GM21447 (cell line): ENCODE results near the gene VPS26A.

Experiments used
- ATAC-seq: cut with Tn5 transposase; IDR thresholded peaks from one replicate; pipeline ENCODE4 v1.9.1; 2021; ENCODE audit not compliant: unreplicated experiment

The VPS26A gene

DNA sequence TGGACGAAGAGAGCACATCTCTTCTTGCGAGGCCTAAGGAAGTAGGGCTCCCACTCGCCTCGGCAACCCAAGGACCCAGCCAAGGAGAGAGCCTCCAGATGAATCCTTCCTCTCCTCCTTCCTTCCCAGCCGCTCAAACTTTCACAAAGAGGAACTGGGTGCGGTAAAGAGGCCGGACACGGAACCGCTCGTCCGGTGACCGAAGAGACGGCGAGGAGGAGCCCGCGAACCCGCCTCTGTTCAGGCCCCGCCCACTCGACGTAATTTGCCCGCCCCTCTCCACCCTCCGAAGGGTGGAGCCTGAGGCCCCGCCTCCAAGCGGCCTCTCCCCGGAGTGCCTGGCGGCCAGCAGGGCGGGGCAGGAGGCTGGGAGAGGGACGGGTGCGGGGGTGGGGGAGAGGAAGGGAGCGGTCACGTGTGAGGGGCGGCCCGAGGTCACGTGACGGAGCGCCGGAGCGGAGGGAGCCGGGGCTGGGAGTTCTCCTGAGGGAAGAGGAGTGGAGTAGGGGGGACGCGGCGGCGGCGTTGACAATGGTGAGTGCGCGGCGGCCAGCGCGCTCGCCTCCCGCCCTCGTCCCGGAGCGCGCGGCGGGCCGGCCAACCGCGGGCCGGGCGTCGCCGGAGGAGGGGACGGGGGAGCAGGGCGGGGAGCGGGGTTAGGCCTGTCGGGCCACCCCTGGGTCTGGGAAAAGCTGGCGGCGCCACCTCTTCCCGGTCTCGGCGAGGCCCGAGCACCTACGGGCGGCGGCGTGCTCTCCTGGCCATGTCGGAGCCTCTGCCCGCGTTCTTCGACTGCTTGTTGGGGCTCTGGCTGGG, at the start of gene VPS26A:
VPS26A (plus strand) TSS at position 432 of the 816 bp plus-strand sequence; CDS start at position 532, 100 bp downstream.
- peak; percentile 75 for ATAC-seq

DNA sequence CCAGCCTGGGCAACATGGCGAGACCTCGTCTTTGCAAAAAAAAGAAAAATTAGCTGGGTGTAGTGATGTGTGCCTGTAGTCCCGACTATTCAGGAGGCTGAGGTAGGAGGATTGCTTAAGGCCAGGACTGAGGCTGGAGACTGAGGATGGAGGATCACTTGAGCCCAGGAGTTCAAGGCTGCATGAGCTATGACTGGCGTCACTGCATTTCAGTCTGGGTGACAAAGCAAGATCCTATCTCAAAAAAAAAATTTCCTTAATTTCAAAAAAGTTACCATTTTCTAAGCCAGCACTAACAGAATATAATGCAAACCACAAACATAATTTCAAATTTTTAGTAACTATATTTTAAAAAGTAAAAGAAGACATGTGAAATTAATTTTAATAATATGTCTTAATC, 49.4 kb upstream of the VPS26A start:
- ATAC-seq, result no peak

DNA sequence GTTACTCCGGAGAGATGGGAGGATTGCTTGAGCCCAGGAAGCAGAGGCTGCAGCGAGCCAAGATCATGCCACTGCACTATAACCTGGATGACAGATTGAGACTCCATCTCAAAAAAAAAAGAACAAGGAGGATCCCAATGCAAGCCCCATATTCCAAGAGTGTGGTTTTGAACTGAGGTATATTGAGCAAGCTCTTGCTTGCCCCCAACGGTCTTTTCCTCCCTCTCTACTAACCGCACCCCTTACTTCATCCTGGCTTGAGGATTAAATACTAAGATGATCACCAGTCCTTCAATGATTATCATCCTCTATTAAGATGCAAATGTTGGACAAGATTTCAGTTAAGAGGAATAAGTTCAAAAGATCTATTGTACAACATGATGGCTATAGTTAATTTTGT, 48.5 kb upstream of the VPS26A start:
- no peak for ATAC-seq

DNA sequence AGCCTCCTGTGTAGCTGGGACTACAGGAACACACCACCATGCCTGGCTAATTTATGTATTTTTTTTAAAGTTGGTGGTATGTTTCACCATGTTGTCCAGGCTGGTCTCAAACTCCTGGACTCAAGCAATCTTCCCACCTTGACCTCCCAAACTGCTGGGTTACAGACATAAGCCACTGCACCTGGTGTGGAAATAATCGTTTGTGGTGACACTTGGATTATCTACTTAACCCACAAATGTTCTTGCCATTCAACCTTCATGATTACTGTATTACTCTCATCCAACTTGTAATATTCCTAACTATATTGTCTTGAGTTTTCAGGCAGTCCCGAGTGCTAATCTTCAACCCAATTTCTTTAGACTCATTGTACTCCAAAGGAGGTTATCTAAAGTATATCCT, 45.7 kb upstream of the VPS26A start:
- ATAC-seq, result no peak

DNA sequence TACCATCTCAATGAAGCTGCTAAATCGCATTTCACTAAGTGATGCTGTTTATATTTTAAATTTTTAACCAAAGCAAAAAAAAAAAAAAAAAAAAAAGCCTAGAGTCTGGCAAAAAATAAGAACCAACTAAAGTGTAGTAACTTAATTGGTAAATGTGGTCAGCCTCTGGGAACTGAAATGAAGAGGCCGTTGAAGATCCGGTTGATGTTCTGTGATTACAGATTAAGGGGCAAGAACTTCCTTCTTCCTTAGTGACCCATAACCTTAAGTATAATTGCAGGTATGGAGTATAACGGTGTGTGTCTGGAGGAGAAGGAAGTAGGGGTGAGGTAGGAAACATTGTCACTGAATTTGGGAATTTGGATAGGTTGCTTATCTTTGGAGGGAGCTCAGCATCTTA, 43.8 kb upstream of the VPS26A start:
- ATAC-seq, result no peak

DNA sequence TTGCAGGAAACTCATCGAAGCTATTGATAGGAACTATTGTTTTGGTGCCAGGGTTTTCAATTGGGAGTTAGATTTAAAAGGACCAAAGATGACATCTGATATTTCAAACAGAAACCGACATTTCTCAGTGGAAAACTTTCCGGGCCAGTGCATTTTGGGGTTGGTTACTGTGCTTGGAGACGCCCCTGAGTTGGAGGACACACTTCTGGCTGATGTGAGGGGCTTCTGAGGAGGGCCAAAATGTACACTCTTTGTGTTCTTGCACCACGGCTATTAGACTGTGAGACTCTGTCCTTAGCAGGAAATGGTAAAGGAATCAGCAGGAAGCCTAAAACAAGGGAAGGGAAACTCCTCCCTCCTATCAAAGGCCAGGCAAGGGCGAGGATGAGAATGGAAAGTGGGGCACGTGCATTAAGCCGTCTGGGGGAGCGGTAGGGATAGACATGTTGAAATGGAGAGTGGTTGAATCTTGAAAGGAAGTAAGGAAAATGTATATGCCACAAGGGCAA, 37.9 kb upstream of the VPS26A start:
- no peak for ATAC-seq

DNA sequence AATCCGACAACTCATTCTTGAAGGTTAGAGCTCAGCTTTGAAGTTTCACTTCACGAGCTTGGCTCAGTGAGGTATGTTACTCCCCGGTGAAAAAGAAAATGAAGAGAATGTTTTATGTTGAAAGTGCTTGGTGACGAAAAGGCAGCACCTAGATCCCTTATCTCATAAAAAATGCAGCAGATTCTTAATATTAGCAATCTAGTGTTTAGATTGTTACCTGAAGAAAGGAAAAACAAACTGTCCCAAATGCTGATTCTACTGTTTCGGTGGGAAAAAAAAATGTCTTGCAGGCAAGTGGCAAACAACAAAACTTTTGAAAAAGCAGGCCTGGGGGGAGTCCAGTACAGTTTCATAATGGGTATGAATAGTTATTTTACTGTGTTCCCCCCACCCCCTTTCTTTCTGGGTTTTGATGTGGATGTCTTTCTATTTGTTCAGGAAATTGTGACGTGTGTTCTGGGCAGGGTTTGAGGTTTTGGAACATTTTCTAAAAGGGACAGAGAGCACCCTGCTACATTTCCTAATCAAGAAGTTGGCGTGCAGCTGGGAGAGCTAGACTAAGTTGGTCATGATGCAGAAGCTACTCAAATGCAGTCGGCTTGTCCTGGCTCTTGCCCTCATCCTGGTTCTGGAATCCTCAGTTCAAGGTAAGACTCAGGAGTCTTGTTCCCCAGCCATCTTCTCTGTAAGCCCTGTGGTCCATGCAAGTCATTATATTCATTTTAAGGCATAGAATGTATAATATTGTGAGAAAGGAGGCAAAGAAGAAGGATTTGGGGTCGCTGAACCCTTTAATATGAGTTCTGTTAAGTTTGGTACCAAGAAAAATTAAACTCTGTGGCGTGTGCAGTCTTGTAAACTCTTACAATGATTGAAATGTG, 36.1 kb upstream of the VPS26A start, which contains the start of gene SRGN:
SRGN (plus strand) TSS at position 514 of the 881 bp plus-strand sequence; CDS start at position 569, 55 bp downstream.
- peak; percentile 67 for ATAC-seq

DNA sequence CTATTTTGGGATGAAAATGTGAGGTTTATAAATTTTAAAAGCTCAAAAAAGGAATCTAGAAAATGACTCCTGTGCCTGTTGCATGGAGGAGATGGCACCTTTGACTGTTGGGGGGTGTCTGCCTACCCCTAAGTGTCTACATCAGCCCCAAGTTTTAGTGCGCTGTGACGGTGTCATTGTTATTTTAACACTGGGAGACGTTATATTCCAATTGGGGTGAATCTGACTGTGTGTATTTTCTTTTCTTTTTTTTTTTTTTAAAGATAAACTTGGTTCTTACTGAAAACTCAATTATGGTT, 35.6 kb upstream of the VPS26A start:
- ATAC-seq, result no peak

DNA sequence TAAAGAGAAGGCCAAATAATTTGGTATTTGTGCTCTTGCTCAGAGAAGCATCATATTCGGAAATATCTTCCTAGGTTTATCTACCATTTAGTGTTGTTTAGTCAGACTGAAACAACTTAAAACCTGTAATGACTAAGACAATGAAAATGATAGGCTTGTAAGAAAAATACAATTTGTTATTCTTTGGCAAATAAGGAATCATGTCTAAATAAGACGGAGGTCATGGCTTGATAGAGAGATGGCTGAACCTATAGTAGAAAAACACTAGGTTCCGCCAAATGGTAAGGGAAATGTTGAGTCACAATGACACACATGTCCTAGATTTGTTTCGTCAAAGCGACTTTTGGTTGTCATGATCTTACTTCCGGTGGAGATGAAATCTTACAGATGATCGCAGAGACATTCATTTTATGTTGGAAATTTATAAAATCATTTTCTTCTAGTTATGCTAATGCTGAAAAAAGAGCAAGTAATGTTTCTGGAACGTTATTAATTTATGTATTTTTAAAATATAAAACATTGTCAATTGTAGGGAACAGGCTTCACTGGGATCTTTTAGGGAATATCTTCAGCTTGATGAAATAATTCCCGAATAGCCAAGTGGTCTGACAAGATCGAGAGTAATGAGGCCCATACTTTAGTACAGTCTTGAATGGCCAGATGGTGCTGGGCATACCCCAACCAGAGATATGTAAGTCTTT, 35.0 kb upstream of the VPS26A start:
- no peak for ATAC-seq

DNA sequence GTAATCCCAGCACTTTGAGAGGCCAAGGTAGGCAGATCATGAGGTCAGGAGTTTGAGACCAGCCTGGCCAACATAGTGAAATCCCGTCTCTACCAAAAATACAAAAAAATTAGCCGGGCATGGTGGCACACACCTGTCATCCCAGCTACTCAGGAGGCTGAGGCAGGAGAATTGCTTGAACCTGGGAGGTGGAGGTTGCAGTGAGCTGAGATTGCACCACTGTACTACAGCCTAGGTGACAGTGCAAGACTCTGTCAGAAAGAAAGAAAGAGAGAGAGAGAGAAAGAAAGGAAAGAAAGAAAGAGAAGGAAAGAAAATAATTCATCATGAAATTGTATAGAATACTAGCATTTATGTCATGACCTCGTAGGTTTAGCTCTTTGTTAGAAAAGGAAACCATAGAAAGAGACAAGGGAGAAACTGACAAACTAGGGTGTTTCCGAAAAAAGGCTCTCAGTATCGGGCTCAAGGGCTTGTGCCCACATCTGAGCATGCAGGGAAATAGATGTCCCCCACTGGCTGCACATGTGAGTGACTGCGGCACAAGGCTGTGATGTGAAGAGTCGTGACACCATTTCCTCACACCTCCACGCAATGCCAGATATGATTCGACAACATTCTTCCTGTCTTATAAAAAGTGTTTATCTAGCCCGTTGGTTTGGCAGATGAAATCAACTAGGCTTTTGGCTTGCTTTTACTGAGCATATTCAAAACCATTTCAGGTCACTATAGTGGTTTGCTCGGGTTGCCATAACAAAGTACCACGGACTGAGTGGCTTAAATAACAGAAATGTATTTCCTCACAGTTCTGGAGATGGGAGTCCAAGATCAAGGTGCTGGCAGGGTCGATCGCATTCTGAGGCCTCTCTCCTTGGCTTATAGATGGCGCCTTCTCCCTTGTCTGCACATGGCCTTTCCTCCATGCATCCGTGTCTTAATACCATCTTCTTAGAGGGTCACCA, 34.1 kb upstream of the VPS26A start:
- ATAC-seq, result peak; percentile 34

DNA sequence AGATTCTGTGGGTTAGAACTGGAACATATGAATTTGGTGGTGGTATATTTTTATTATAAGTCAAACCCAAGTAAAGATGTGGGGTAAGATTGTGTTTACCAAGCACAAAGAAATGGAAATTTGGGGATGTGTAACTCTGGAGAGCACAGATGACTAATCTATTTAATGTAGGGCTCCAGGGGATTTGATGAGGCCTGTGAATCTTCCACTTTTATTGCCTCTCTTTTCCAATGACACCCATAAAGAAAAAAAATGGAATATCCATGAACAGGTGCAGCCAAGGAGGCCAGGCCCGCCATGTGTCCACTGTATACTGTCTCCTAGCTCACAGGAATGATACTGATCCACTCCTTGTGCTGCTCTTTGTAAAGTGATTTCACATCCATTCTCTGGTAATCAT, 33.3 kb upstream of the VPS26A start:
- no peak for ATAC-seq

DNA sequence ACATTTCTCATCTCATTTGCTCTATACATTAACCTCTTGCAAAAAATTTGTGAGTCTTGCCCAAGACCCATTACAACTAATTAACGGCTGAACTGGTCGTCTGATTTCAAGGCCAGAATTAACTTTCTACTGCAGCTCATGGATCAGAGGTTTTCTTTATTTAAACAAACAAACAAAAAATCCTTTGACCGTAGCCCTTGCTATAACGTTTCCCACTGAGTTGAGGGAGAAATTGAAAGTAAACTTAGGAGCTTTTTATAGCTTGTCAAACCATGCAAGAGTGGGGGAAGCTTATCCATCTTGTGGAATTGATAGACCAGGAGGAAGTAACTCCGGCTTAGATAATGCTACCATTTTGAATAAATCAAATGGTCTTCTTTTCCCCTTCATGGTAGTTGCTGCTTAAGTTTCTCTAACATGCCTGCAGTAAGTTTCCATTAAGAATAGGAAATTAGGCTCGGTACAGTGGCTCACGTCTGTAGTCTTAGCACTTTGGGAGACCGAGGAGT, 32.8 kb upstream of the VPS26A start:
- no peak for ATAC-seq

DNA sequence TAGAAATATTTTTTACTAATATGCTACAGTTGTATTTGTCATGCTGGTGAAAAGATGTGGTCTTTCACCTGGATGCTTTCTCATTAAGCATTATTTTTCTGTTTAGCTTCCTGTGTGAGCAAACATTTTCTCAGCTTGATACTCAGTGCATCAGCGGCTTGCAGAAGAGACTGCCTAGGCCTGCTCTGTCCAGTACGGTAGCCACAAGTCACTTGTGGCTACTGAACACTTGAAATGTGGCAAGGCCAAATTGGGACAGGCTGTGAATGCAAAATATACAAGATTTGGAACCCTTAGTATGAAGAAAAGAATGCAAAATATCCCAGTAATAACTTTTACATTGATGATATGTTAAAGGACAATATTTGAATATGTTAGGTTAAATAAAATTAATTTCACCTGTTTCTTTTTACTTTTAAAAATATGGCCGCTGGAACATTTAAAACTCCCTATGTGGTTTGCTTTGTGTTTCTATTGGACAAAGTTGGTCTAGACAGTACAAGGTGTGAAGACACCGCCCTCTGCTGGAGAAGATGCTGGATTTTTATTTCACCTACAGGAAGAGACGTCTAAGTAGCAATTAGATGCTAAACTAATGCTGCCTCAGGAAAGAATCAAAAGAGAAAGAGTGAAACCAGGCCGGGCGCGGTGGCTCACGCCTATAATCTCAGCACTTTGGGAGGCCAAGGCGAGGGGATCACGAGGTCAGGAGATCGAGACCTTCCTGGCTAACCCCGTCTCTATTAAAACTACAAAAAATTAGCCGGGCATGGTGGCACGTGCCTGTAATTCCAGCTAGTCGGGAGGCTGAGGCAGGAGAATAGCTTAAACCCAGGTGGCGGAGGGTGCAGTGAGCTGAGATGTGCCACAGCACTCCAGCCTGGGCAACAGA, 30.8 kb upstream of the VPS26A start:
- no peak for ATAC-seq

DNA sequence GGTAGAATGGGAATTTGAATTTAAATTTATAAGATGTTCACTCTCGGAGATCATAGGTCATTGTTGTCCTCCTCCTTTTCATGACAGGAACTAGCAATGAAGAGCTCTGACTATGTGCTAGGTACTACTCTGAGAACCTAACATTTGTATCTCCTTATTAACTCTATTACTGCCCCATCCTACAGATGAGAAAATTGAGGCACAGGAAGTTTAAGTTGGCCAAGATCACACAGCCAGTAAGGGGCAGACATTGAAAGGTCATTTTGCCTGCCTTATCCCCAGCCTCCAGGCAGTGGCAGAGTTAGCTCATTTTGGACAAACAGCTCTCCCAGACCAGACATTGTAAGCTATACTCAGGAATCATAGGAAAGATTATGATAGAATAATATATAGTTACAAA, 30.0 kb upstream of the VPS26A start:
- no peak for ATAC-seq

DNA sequence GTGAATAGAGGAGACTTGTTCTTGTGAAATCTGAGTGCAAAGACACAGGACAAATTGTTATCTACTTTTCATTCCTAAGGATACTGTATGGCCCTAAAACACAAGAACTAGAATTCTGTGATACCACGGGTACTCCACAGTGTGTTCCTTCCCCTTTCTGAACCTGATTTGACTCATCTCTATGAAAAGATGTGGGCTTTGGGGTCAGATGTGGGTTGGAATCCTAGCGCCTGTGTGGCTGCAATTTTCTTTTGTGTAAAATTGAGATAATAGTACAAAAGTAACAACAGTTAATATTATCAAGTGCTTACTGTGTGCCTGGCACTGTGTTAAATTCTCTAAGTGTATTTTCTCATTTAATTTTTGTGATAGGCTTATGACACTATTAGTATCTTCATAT, 27.9 kb upstream of the VPS26A start:
- ATAC-seq, result no peak

DNA sequence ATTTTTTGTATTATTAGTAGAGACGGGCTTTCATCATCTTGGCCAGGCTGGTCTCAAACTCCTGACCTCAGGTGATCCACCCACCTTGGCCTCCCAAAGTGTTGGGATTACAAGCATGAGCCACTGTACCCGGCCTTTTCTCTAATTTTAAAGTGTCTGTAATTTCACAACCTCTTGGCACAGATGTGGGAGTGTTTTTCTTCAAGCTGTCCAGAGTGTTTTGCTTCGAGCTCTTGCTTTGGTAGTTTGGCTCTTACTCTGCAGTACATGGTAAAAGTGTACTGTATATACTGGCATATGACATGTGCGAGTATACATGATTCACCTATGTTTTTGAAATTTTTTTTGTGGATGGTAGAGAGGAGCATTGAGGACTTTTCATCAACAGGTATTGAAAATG, 26.2 kb upstream of the VPS26A start:
- no peak for ATAC-seq

DNA sequence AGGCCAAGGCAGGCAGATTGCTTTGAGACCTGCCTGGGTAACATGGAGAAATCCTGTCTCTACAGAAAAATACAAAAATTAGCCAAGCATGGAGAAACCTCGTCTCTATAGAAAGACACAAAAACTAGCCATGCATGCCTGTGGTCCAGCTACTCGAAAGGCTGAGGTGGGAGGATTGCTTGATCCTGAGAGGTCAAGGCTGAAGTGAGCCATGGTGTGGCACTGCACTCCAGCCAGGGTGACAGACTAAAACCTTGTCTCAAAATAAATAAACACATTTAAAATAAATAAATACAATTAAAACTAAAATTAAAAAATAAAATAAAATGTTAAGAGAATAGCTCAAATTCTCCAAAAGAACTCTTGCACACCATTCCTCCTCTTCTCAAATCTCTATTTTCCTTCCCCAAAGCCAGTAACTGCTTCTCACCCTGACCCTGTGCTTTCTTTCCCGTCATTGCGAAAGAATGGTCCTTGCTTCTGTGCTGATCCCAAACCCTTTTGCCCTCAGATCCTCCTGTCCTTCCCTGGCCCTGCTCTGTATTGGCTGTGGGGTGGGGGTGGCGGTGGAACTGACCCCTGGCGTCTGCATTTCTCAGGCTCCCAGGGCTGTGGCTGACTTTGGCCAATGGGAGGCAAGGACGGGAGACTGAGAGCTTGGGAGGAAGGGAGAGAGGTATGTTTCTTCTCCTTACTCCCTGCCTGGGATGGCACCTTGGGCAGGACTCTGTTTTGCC, 23.7 kb upstream of the VPS26A start:
- ATAC-seq, result no peak

DNA sequence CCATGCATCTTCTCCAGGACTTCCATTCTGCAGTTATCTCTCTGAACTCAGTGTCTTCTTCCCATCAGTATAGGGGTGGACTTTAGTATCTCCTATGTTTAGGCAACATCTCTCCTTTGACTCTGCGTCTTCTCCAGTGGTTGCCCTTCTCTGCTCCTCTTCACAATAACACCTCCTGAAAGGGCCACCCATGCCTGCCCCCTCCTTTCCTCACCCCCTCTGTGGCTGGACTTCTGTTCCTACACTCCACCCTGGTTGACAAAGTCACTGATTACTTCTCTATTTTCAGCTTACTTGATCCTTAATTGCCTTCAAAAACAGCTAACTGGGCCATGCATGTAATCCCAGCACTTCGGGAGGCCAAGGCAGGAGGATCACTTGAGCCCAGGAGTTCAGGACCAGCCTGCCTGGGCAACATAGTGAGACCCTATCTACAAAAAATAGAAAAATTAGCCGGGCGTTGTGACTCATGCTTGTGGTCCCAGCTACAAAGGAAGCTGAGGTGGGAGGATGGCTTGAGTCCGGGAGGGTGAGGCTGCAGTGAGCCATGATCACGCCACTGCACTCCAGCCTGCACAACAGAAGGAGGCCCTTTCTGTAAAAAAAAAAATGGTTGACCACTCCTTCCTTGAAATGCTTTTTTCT, 22.4 kb upstream of the VPS26A start:
- ATAC-seq, result no peak
